Gastroesophageal sphincter (tissue), 3 donors: ENCODE results near the gene MPPED1.

Source experiments
- POLR2A ChIP-seq, 2 donors: fragments of 450-650 bp; IDR thresholded peaks; one replicate each; pipeline ENCODE4 v1.6.1; 2017; ENCODE audit warnings: antibody characterized with exemption in 2 of 2, mild to moderate bottlenecking in 2 of 2, moderate library complexity in 1 of 2
- POLR2AphosphoS5 ChIP-seq: sonication (generic); formaldehyde crosslinking; IDR thresholded peaks from one replicate; pipeline ENCODE4 v1.6.1; 2017; ENCODE audit warnings: antibody characterized with exemption
- TF ChIP-seq, protein P1 (sequence below), 4 experiments: fragments of 200-600 bp in 2 of 4; fragments of 450-650 bp in 2 of 4; sonication (generic) in 1 of 4; IDR thresholded peaks; one replicate each; pipeline ENCODE4 v1.5.1; 2017 to 2019; ENCODE audit warnings: antibody characterized with exemption in 4 of 4, mild to moderate bottlenecking in 2 of 4, moderate library complexity in 2 of 4

DNA sequence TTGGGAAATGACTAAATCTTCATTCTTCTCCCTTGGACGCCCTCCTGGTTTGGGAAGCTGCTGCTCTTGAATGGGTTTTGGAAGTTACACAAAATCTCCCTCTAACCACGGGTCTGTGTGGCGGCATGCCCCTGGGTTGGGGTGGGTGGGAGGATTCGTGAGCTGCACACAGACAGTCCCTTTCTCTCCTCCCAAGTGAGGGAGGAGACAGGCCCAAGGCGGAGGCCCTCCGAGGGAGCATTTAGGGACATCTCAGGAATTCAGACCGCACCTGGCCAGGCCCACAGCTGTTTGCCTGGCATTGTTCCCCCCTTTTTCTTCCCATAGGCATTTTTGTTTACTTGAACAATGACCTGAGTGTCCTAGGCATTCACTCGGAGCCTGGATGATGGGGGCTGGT, 94.1 kb downstream of the MPPED1 start:
- TF ChIP-seq, protein P1, sequence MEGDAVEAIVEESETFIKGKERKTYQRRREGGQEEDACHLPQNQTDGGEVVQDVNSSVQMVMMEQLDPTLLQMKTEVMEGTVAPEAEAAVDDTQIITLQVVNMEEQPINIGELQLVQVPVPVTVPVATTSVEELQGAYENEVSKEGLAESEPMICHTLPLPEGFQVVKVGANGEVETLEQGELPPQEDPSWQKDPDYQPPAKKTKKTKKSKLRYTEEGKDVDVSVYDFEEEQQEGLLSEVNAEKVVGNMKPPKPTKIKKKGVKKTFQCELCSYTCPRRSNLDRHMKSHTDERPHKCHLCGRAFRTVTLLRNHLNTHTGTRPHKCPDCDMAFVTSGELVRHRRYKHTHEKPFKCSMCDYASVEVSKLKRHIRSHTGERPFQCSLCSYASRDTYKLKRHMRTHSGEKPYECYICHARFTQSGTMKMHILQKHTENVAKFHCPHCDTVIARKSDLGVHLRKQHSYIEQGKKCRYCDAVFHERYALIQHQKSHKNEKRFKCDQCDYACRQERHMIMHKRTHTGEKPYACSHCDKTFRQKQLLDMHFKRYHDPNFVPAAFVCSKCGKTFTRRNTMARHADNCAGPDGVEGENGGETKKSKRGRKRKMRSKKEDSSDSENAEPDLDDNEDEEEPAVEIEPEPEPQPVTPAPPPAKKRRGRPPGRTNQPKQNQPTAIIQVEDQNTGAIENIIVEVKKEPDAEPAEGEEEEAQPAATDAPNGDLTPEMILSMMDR (IDR thresholded peaks at IDR 0.05), result no peak
- no peak for TF ChIP-seq POLR2A (IDR thresholded peaks at IDR 0.05)
- TF ChIP-seq POLR2AphosphoS5, result no peak
